AG20443 (cell line): ENCODE measurements around the gene GRM4.

Source experiments
- DNase-seq: peaks from one replicate; pipeline ENCODE4 v3.0.0; 2012; ENCODE audit warnings: low spot score, mixed read lengths

GRM4 gene

DNA sequence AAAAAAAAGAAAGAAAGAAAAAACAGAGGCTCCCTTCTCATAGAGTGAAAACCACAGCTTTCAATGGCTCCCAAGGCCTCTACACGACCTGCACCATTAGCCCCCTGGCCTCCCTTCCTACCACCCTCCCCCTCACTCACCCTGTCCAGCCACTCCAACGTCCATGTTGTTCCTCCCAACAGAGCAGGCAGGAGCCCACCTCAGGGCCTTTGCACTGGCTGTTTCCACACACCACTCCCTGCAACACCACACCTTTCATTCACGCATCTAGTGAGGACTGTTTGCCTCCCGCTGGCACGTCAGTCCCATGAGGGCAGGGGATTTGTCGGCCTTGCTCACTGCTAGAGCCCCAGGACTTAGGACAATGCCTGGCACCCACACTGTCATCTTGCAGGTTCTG lies 39.5 kb downstream of the GRM4 start:
- DNase-seq: no peak

DNA sequence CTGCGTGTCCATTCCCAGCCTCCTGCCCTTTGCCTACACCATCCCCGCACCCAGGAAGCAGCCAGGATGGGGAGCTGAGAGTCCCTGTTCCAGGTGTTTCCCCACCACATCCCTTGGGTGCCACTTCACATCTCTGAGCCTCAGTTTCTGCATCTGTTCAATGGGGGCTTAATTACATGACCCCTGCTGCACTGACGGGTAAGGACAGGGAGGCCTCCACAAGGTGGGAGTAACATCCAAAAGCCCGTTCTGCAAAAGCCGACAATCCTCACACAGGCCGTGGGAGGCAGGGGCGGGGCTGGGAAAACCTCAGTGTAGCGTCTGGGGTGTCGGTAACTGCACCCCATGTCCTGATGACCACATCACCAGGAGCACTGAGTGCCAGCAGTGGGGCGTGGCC lies 41.3 kb downstream of the GRM4 start:
- no peak for DNase-seq

DNA sequence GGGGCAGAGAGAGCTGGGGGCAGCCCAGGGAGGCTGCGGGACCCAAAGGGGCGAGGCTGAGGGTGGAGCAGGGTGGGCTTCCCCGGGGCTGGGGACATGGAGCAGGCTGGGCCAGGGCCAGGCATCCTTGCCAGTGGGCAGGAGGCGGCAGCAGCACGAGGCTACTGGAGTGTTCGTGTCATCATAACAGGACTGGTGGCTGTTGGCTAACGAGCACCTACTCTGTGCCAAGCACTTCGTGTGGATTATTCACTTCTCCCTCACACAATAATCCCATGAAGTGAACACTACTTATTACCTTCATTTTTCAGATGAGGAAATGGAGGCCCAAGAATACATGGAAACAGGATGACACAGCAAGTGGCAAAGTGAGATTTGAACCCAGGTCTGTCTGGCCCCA lies 41.7 kb downstream of the GRM4 start:
- no peak for DNase-seq

DNA sequence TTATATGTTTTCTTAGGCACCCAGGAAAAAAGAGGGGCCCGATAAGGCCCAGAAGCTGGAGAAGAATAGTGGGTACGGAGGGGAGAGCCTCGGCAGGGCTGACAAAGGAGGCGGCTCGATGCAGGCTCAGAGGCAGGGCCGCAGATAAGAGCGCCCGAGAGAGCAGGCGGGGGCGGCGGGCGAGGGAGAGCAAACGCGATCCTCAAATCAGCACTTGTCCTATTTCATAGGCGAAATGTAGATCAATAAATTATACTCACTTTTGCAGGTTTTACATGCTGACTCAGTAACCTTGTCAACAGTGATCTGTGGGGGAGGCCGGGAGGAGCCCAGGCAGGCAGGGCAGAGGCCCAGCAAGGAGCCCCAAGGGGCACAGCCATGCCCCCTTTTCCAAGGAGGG lies 42.6 kb downstream of the GRM4 start:
- DNase-seq: no peak

DNA sequence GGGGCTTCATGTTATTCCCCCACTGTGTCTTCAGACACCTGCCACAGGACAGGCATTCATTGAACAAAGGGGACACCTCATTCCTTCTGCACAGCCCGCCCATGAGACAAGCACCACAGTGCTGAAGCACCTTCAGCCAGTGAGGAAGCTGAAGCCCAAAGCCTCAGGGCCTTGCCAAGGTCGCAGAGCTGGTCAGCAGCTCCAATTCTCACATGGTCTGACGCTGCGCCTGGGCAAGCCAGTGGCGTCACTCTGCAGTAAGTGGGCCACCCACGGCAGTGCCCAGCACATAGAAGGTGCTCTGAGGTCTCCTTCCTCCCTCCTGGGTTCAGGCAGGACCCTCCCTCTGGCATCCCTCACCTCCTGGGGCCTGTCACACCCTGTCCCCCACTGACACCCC lies 43.2 kb downstream of the GRM4 start:
- DNase-seq: no peak

DNA sequence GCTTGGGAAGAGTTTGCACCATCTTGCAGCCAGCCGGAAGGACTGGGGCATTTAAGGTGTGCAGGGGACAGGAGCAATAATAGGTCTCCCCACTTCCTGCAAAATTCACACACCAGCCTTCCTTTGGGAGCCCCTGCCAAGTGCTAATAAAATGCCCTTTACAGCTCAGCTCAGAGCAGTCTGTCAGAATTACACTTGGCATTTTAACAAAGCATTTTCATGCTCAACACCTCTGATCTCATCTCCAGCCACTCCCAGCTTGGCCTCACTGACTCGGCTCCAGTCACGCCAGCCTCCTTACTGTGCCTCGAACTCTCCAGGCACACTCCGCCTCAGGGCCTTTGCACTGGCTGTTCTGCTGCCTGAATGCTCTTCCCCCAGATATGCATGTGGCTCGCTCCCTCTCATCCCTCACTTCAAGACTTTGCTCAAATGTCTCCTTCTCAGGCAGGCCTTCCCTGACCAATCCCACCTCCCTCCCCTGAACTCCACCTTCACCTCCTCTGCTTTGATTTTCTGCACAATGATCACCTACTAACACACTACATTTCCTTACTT lies 43.7 kb downstream of the GRM4 start:
- DNase-seq: no peak

DNA sequence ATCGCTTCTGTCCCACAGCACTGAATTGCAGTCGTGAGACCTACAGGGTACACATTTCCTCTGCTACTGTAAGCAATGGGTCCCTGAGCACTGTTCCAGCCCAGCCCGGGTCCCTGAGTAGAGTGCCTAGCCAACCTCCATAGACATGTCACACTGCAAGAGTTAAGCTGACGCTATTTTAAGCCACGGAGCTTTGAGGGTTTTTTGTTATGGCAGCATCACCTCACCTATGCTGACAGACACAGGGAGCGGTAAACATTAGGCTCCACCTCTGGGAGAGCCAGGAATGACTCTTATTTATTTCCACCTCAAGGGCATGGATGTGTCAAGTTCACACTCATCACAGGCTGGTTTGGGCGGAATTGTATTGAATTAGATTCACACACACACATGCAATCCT lies 45.1 kb downstream of the GRM4 start:
- no peak for DNase-seq

DNA sequence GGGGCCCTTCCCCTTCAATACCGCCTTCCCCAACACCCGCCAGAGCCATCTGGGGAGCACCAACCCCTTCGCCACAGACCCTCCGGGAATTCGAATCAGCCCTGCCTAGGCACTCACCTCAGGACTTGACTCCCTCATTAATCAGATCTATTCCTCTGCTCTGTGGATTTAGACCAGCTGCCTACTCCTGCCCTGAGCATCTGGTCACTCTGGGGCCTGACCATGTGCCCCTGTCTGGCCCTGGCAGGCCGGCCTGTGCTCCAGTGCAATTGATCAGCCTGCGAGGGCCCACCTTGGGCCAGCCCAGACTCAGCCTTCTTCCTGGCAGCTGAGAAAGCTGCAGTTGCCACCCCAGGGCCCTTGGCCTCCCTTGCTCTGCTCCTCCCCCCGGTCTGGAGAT lies 46.0 kb downstream of the GRM4 start:
- no peak for DNase-seq

DNA sequence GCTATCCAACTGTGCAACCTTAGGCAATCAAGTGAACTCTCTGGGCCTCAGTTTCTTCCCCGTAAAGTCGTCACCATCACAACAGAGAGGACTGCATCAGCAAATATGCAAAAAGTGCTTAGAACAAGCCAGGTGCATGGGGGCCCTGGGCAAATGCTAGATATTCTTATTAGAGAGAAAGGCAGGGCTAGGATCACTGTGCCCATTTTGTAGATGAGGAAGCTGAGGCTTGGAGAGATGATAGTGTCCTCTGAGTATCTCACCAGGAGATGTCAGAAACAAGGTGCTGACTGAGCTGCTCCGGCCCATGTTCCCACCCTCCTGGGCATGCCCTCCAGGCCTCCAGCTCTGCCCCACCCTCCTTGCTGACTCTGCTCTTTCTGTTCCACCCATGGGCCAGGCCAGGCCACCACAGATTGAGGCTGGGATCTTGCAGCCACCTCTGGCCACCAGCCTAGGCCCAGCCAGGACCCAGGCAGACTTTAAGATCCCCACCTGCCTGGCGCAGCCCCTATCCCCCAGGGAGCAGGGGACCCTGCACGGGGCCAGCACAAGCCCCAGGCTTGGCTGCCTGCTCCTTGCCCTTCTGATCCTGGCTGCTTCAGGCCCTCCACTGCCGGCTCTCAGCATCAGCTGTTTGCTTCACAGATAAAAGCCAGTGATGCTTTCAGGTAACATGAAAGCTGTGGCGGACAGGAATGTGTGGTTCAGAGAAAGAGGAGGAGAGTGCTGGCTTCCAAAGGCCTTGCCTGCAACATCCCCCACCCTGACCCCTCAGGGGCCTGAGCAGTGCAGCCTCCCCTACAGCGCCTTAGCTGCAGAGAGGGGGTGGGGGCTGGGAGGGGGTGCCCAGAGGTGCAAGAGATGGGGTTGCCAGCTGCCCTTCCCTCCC lies 47.6 kb downstream of the GRM4 start:
- no peak for DNase-seq

DNA sequence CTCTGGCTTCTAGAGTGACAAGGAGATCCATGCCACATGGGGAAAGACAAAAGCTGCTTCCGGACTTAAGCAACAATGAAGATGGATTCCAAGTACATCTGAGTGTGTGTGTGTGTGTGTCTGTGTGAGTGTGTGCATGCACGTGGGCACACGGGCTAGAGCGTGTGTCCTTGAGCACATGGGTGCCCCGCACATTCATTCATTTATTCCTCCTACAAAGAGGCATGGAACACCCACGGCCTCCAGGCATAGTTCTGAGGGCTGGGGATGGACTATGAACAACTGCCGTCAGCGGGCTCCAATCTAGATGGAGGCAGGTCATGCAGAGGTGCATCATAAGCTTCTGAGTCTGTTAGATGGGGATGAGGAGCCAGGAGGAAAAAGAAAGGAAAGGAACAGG lies 49.1 kb downstream of the GRM4 start:
- no peak for DNase-seq

DNA sequence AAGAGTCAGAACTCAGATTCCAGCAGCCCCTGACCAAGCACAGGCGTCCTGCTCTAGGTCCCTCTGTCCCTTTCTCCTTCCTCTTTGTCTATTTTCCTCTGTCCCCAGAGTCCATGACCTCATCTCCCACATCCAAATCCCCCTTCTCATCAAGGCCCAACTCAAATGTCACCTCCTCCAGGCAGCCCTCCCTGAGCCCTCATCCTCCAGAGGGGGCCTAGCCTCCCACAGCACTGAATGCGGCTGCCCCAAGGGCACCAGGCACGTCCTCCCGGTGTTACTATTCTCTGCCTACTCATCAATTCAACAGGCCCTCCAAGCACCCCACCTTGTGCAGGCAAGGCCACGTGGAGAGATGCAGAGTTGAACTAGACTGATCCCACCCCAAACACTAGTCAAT lies 49.7 kb downstream of the GRM4 start:
- no peak for DNase-seq

DNA sequence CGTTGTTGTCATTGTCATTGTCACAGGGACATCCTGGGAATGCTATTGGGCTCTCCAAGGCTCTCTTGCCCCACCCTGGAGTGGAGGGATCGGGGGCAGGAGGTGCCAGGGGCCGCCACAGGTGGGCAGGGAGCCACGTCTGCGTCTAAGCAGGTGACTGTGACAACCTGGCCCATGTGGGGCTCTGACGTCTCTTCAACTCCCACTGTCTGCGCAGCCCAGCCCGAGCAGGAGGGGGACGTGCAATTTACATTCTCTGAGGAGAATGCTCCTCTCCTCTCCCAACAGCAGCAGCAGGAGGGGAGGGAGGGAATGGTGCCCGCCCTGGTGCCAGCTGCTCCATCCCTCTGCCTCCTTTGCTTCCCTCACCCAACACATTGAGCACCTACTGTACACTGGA lies 50.1 kb downstream of the GRM4 start:
- no peak for DNase-seq

DNA sequence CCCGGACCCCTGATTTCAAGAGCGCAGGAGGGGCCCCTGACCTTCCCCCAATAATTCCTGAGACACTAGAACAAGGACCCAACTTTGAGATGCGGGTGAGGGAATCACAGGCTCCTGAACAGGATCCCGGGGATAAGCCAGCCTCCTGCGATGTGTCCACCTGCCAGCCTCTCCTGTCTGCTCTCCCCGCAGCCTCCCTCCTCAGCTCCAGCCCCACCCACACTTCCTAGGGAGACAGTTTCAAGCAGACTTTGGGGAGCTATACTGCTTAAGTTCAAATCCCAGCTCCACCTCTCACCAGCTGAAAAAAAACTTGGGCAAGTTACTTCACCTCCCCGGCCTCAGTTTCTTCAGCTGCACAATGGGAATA lies 50.8 kb downstream of the GRM4 start:
- DNase-seq: no peak

DNA sequence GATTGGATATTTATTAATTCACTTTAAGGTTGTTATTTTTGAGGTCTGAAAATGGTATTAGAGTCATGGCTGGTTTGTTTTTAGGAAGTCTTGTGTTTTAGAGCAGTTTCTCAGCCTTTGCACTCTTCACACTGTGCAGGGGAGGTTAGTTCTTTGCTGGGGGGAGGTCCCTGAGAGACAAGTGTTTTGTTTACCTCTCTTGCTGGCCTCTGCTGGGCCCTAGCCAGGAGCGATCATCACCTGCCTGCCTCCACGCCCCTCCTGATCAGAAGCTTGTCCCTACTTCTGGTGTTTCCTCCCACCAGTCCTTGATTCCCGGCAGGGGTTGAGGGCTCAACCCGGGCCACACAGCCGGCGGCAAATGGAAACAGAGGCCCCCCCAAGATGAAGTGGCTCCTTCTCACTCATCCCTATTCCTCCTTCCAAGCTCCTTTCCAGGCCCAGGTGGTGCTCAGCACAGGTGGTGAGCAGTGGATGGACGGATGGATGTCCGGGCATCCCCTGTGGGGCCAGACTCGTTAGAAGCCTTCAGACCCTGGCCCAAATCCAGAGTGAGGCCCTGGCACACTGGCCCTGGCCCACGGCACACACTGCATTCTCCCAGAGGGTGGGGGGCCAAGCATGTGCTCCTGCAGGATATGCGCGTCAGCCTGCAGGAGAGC lies 51.3 kb downstream of the GRM4 start:
- DNase-seq: no peak

DNA sequence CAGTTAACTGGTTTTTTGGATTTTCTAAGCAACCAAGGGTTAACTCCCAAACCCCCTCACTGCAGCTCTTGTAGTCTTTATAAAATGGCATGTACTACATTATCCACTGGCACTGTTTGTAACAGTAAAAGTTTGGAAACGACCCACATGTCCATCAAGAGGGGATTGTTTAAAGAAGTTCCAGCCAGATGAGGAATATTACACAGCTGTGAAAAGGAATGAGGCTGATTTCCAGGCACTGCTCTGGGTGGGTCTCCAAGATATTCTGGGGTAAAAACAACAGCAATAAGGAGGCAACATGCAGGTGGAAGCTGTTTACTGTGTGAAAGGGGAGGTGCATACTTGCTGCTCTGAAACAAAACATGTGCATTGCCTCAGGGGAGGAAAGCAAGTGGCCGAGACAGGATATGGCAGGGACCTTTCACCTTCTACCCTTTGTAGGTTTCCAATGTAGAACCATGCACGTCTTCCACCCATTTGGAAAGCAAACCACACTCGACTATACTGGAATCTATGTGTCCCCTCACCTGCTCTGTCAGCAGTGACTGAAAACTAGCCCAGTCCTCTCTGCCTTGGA lies 51.9 kb downstream of the GRM4 start:
- DNase-seq: no peak

DNA sequence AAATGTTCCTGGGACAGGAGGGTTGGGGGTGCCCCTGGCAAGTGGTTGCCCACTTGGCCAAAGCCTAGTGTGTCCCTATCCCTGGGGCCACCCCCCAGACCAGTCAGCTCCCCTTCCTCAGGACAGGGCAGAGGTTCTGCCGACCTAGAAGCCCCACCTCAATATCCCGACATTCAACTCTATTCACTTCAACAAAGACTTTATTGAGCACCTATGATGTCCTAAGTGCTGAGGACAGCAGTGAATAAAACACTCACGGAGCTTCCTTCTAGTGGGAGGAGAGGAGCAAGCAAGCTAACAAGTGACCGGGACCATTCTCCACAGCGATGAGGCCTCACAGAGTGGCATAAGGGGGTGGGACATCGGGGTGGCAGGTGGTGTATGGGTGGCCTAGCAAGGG lies 52.7 kb downstream of the GRM4 start:
- no peak for DNase-seq

DNA sequence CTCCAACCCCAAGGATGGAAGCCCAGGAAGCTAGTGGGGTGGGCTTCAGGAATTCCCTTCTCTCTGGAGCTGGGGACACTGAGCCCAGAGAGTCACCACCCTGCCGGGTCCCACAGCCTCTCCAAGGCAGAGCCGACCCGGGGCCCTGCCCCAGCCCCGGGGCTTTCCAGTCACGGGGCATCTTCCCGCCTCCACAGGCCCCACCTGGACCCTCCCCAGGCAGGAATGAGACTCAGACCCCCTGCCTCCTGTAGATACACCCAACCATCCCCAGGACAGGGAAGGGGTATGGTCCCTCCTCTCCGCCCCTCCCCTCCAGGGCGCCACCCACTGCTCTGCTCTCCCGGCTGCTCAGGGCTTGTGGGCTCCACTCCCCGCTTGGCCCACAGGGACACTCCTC lies 53.3 kb downstream of the GRM4 start:
- DNase-seq: no peak

DNA sequence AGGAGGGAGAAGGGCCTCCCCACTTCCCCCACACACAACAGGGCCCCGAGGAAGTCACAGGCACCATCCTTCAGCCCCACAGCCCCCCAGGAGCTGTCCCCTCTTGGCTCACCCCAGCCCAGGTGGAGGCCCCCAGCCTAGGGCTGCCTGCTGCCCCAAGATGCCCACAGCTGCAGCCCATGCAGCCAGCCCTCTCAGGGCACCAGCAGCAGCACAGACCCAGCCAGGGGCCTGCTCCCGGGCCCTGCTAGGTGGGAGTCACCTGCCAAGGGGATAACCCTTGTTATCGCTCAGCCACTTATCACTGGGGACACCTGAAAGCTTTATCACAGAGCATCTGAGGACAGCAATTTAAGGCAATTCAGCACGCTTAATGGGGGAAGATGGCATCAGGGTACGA lies 55.0 kb downstream of the GRM4 start:
- no peak for DNase-seq

DNA sequence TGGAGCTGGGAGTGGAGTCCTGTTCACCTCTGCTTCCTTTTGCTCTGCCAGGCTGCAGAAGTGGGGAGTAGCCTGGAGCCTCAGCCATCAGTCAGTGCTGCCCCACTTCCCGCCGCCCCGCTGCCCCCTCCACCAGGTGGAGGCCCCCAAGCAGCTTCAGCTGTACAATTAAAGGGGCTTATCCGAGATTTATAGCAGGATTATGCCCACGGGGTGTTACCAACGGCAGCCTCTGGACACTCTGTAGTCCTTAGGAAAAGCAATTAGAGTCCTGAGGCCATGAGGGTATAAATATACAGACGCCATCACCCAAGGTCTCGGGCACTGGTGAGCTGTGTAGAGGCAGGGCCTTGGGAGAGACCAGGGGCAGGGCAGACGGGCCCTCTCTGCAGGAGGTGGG lies 55.4 kb downstream of the GRM4 start:
- no peak for DNase-seq

DNA sequence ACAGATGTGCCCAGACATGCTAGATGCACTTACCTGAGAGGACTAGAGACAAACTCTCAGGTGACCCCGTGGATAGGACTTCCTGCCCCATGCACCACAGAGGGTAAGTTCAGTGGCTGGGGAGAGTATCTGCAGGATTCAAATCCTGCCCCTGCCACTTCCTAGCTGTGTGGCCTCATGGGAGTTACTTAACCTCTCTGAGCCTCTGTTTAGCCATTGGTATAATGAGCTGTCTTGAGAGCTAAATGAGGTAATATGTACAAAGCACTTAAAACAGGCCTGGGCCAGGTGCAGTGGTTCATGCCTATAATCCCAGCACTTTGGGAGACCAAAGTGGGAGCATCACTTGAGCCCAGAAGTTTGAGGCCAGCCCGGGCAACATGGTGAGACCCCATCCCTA lies 59.3 kb downstream of the GRM4 start:
- DNase-seq: no peak

DNA sequence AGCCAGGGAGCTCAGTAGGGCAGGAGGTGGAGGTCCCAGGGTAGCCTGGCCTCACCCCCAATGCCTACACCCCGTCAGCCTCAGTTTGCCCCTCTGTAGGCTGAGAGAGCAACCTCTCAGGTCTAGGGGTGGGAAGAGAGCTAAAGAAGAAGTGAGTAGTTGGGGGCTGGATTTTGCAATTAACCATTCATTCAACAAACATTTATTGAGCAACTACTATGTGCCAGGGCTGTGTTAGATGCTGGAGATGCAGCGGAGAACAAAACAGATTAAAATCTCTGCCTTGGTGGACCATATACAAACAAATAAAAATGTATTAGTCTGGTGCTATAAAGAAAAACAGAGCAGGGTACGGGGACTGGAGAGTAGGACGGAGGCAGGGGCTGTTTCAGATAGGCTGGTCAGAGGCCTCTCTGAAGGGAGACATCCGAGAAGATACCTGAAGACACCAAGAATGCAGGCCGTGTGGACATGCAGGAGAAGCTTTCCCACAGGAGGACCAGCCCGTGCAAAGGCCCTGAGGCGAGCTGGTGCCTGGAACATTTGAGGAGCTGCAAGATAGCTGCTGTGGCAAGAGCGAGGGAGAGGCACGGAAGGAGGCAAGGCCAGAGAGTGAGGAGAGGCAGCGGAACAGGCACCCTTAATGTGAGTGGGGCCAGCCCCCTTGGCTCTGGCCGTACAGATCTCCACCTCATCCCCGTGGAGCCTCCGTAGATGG lies 60.3 kb downstream of the GRM4 start:
- DNase-seq: no peak

DNA sequence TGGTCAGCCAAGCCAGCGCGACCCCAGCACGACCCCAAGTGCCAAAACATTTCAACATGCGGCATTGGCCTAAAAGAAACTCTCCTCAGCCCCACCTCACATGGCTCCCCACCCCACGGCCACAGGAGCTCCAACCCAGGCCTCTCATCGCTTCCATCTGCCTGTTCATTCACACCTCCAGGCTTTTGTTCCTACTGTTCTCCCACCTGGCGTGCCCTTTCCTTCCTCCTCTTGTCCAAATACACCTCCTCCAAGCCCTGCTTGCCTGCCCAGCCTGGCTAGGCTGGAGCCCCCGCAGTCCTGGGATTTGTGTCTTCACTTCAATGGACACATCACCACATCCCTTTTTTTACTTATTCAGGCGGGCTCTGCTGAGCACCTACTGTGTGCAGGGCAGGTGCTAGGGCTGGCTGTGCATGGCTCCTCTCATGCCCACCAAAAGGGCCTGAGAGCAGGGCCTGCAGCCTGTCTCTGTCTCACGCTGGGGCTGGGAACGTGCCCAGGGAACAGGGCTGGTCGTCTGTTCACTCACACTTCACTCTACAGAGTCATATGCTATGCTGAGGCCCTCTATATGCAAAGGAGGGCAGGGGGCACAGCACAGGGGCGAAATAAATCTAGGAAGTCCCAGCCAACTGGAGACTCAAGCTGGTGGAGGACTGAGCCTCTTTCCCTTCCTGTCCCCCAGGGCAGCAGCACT lies 61.1 kb downstream of the GRM4 start:
- DNase-seq: no peak
